Activated effector memory CD4-positive, alpha-beta T cell treated with Interleukin-2 at 50 U/mL for 16 hours (primary cell): Measurements from ENCODE around the gene AKAP6.

Source experiments
- DNase-seq: peaks from one replicate; pipeline ENCODE4 v3.0.0-alpha.2; 2020

AKAP6 gene

GRCh38 chr14:32491416-32492016 lies 162.4 kb downstream of the AKAP6 start:
- no peak for DNase-seq

GRCh38 chr14:32492457-32492856 lies 163.4 kb downstream of the AKAP6 start:
- DNase-seq: no peak

- no peak for DNase-seq
Observed at GRCh38 chr14:32494609-32495434, 165.7 kb downstream of the AKAP6 start.

- DNase-seq: no peak
Observed at GRCh38 chr14:32495435-32495734, 166.3 kb downstream of the AKAP6 start.

- DNase-seq: no peak
Observed at GRCh38 chr14:32497248-32497647, 168.2 kb downstream of the AKAP6 start.

- no peak for DNase-seq
Observed at GRCh38 chr14:32507029-32507984, 178.2 kb downstream of the AKAP6 start.

GRCh38 chr14:32508281-32508680 lies 179.2 kb downstream of the AKAP6 start:
- DNase-seq: no peak

GRCh38 chr14:32509632-32510187 lies 180.6 kb downstream of the AKAP6 start:
- no peak for DNase-seq

GRCh38 chr14:32510815-32511214 lies 181.7 kb downstream of the AKAP6 start:
- DNase-seq: no peak

GRCh38 chr14:32512348-32512747 lies 183.2 kb downstream of the AKAP6 start:
- no peak for DNase-seq

GRCh38 chr14:32512813-32513212 lies 183.7 kb downstream of the AKAP6 start:
- no peak for DNase-seq

- no peak for DNase-seq
Observed at GRCh38 chr14:32513571-32514009, 184.5 kb downstream of the AKAP6 start.

- no peak for DNase-seq
Observed at GRCh38 chr14:32514236-32514635, 185.1 kb downstream of the AKAP6 start.

- no peak for DNase-seq
Observed at GRCh38 chr14:32514681-32515080, 185.6 kb downstream of the AKAP6 start.

- no peak for DNase-seq
Observed at GRCh38 chr14:32524609-32525375, 195.7 kb downstream of the AKAP6 start.

- no peak for DNase-seq
Observed at GRCh38 chr14:32525591-32525990, 196.5 kb downstream of the AKAP6 start.

GRCh38 chr14:32530800-32531199 lies 201.7 kb downstream of the AKAP6 start:
- no peak for DNase-seq

- no peak for DNase-seq
Observed at GRCh38 chr14:32531942-32532515, 202.9 kb downstream of the AKAP6 start.

- no peak for DNase-seq
Observed at GRCh38 chr14:32534145-32534544, 205.0 kb downstream of the AKAP6 start.

GRCh38 chr14:32536175-32536574 lies 207.1 kb downstream of the AKAP6 start:
- no peak for DNase-seq

GRCh38 chr14:32537166-32537565 lies 208.1 kb downstream of the AKAP6 start:
- DNase-seq: no peak

GRCh38 chr14:32542507-32542906 lies 213.4 kb downstream of the AKAP6 start:
- no peak for DNase-seq
